GM12892 (cell line): Measurements from ENCODE around the gene FXYD4.

Experiments used
- POLR2A ChIP-seq: IDR thresholded peaks from 2 replicates; pipeline ENCODE4 v1.6.1; 2011; ENCODE audit warnings: low read depth, low read length, control low read depth
- POLR2AphosphoS5 ChIP-seq: IDR thresholded peaks from 2 replicates; pipeline ENCODE4 v1.6.1; 2011; ENCODE audit warnings: low read depth, low read length, control low read depth
- TAF1 ChIP-seq: IDR thresholded peaks from 2 replicates; pipeline ENCODE4 v1.6.1; 2011; ENCODE audit warnings: low read depth, mild to moderate bottlenecking, control low read depth, low read length, borderline replicate concordance

- TF ChIP-seq POLR2AphosphoS5 (no peak), TAF1 (no peak), POLR2A (no peak)
These were observed 30.8 kb upstream of the FXYD4 start for GRCh38 chr10:43340619-43341018.
